Body of pancreas (tissue), 4 donors: ENCODE data around the gene APOB. TPM values are rescaled to one million over a fixed set of nuclear protein-coding genes. Genes with fewer than 3 reads are reported as not detected.

Experiments
- ATAC-seq: fragments of 150-250 bp; one replicate; pipeline ENCODE4 v1.9.1; 2016
- DNase-seq, 4 donors: peaks; one replicate each; pipeline ENCODE4 v3.0.0-alpha.2; 2019
- H3K27ac ChIP-seq, 4 donors: fragments of 200-600 bp; sonication (generic); 1 replicate in 3 of 4; 2 replicates in 1 of 4; pipeline versions ENCODE4 v1.5.1 to v1.6.1; 2016 to 2019; ENCODE audit warnings: mild to moderate bottlenecking in 1 of 4, mixed read lengths in 1 of 4, moderate library complexity in 1 of 4
- H3K27me3 ChIP-seq, 2 donors: fragments of 200-600 bp; sonication (generic); one replicate each; pipeline ENCODE4 v1.6.0; 2016; ENCODE audit warnings: mild to moderate bottlenecking in 1 of 2
- H3K36me3 ChIP-seq, 2 donors: fragments of 200-600 bp; sonication (generic); replicated peaks in 1 of 2; 2 replicates each; pipeline ENCODE4 v1.5.1; 2016; ENCODE audit warnings: low read depth in 2 of 2; ENCODE audit not compliant: insufficient read depth in 1 of 2
- H3K4me1 ChIP-seq: fragments of 200-600 bp; sonication (generic); one replicate; pipeline ENCODE4 v1.6.0; 2016
- H3K4me3 ChIP-seq, 2 donors: fragments of 200-600 bp; sonication (generic); 1 replicate in 1 of 2; 2 replicates in 1 of 2; pipeline ENCODE4 v1.5.1; 2016 to 2019
- H3K9me3 ChIP-seq, 3 donors: fragments of 200-600 bp; sonication (generic); 1 replicate in 2 of 3; 2 replicates in 1 of 3; pipeline ENCODE4 v1.5.1; 2016
- POLR2A ChIP-seq, 3 donors: fragments of 450-650 bp; IDR thresholded peaks; one replicate each; pipeline ENCODE4 v1.6.1; 2016; ENCODE audit warnings: antibody characterized with exemption in 3 of 3, mild to moderate bottlenecking in 2 of 3
- WGBS, 2 donors: methylation state at CpG; one replicate each; pipeline ENCODE4 v1.1.5; 2017; 5-methylcytosine and 5-hydroxymethylcytosine counted together
- intact Hi-C: fragments of 100-400 bp; cut with DNase I; formaldehyde crosslinking; loops from one replicate; pipeline ENCODE4 v1.15.1; 2023
- total RNA-seq, 2 donors: library from RNA; depleted of rRNA; stranded (reverse); fragments of >200 nt; gene quantifications; one replicate each; pipeline ENCODE4 v1.1.0, GENCODE V29; 2016
- TF ChIP-seq, protein P1 (sequence below), 7 experiments: fragments of 450-650 bp in 4 of 7; fragments of 200-600 bp in 3 of 7; sonication (generic) in 3 of 7; IDR thresholded peaks; one replicate each; pipeline ENCODE4 v1.5.1; 2016 to 2019; ENCODE audit warnings: antibody characterized with exemption in 7 of 7

Gene APOB
- total RNA-seq, 2 donors from 2014 or later, result 0.66 to 0.78 TPM

- H3K9me3 ChIP-seq, result no peaks in the 10 kb centered on the region
- DNase-seq (peak in 3 of 4 donors; percentile 48 to 50 (median 49)), ATAC-seq (peak; percentile 36)
- no peak for TF ChIP-seq POLR2A (IDR thresholded peaks at IDR 0.05)
- TF ChIP-seq, protein P1, sequence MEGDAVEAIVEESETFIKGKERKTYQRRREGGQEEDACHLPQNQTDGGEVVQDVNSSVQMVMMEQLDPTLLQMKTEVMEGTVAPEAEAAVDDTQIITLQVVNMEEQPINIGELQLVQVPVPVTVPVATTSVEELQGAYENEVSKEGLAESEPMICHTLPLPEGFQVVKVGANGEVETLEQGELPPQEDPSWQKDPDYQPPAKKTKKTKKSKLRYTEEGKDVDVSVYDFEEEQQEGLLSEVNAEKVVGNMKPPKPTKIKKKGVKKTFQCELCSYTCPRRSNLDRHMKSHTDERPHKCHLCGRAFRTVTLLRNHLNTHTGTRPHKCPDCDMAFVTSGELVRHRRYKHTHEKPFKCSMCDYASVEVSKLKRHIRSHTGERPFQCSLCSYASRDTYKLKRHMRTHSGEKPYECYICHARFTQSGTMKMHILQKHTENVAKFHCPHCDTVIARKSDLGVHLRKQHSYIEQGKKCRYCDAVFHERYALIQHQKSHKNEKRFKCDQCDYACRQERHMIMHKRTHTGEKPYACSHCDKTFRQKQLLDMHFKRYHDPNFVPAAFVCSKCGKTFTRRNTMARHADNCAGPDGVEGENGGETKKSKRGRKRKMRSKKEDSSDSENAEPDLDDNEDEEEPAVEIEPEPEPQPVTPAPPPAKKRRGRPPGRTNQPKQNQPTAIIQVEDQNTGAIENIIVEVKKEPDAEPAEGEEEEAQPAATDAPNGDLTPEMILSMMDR (IDR thresholded peaks at IDR 0.05), result no peak
- intact Hi-C loops, result no loop called here
- 12 to 23% methylated on average over 8 of the region's 8 CpGs for WGBS, 2 donors
- no peak overlapping the region for H3K27ac ChIP-seq
- no peaks in the 10 kb centered on the region for H3K36me3 ChIP-seq
- peaks cover 20% of the 10 kb centered on the region for H3K4me1 ChIP-seq
- H3K4me3 ChIP-seq, result no peak overlapping the region
- peaks cover 0 to 12% of the 10 kb centered on the region in 2 donors for H3K27me3 ChIP-seq
These were observed 3.5 kb upstream of the APOB start for GRCh38 chr2:21047141-21048009.

DNA sequence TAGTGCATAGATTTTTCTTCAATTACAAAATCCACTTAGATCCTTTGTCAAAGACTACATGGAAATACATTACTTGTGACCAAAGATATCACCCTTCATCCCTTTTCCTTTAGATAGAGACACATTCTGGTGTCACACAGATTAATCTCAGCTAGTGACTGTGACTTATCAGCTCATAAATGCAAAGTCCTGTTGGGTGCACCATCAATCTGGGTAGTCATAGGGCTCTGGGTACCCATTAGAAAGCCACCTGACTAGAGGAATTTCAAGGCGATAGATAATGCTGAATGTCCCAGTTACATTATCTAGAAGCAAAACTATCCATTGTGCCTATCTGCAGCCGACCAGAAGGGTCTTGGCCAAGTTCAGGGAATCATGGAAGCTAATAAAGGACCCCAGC lies 2.6 kb upstream of the APOB start:
- TF ChIP-seq, protein P1 (IDR thresholded peaks at IDR 0.05), result no peak
- TF ChIP-seq POLR2A (IDR thresholded peaks at IDR 0.05), result no peak
- H3K4me3 ChIP-seq, result no peak overlapping the region
- H3K27me3 ChIP-seq, result peaks cover 0 to 12% of the 10 kb centered on the region in 2 donors
- intact Hi-C loops, result no loop called here
- peaks cover 20% of the 10 kb centered on the region for H3K4me1 ChIP-seq
- no peaks in the 10 kb centered on the region for H3K36me3 ChIP-seq
- H3K27ac ChIP-seq, result no peak overlapping the region
- WGBS, 2 donors, result 49 to 52% methylated on average over 2 of the region's 2 CpGs
- no peaks in the 10 kb centered on the region for H3K9me3 ChIP-seq
- ATAC-seq (no peak), DNase-seq (no peak)

DNA sequence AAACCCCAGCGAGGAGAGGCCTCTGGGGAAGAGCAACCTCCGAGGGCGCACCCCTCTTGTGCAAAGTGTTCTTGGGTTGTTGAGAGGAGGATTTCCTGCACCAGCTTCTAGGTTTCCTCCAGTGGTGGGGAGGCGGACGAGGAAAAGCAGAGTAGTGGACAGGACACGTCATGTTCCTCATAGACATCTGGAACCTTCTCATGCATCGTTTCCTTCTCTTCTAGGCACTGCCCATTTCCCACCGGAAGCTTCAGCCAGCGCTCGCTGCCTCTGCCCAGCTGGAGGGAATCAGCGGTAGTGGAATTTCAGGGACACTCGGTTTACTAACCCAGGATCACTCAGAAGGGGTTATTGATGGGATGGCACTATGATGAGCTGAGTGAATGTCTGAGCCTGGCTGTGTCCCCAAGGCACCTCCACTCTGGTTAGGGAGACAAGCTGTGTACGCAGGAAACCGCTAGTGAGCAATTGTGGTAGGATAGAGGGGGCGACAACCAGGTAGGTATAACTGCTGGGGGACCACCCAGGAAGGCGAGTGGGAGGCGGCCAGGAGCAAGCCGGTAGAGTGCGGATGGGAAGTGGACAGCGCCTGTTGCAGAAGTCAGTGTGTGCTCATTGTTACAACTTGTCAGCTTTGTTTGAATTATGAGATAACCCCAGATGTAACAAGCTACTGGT lies 960 bp upstream of the APOB start:
- WGBS, 2 donors, result 67 to 68% methylated on average over 20 of the region's 20 CpGs
- Histone ChIP-seq H3K4me3 (no peak overlapping the region), H3K36me3 (no peaks in the 10 kb centered on the region), H3K9me3 (no peaks in the 10 kb centered on the region), H3K4me1 (peaks cover 20% of the 10 kb centered on the region), H3K27ac (no peak overlapping the region), H3K27me3 (peaks cover 0 to 12% of the 10 kb centered on the region in 2 donors)
- intact Hi-C loops, result loop anchor here (5.0 kb wide), 1 partner anchor 272 kb away; no protein-coding TSS in a partner anchor
- DNase-seq, result no peak
- TF ChIP-seq, protein P1 (IDR thresholded peaks at IDR 0.05), result no peak
- TF ChIP-seq POLR2A (IDR thresholded peaks at IDR 0.05), result no peak
- ATAC-seq, result no peak

- H3K36me3 ChIP-seq, result no peaks in the 10 kb centered on the region
- intact Hi-C loops, result loop anchor here (5.0 kb wide), 1 partner anchor 274 kb away; no protein-coding TSS in a partner anchor
- DNase-seq, result peak; percentile 52 to 75 (median 69)
- peaks cover 20% of the 10 kb centered on the region for H3K4me1 ChIP-seq
- WGBS, 2 donors, result 14 to 15% methylated on average over 17 to 25 of the region's 25 CpGs
- no peaks in the 10 kb centered on the region for H3K9me3 ChIP-seq
- H3K27me3 ChIP-seq, result peaks cover 0 to 12% of the 10 kb centered on the region in 2 donors
- H3K4me3 ChIP-seq, result no peak overlapping the region
- ATAC-seq, result peak; percentile 70
- no peak for TF ChIP-seq POLR2A (IDR thresholded peaks at IDR 0.05)
- TF ChIP-seq, protein P1 (IDR thresholded peaks at IDR 0.05), result peak; percentile 93 to 99 (median 94)
- H3K27ac ChIP-seq, result no peak overlapping the region
These were observed 722 bp downstream of the APOB start for GRCh38 chr2:21042958-21043743.
